GM21515 (cell line): ENCODE measurements around the gene NDST4.
A peak's percentile ranks its signal among the peaks of the same experiment; 100 is the strongest.

Experiments
- ATAC-seq: cut with Tn5 transposase; IDR thresholded peaks from one replicate; pipeline ENCODE4 v1.9.1; 2021; ENCODE audit not compliant: unreplicated experiment

The NDST4 gene

DNA sequence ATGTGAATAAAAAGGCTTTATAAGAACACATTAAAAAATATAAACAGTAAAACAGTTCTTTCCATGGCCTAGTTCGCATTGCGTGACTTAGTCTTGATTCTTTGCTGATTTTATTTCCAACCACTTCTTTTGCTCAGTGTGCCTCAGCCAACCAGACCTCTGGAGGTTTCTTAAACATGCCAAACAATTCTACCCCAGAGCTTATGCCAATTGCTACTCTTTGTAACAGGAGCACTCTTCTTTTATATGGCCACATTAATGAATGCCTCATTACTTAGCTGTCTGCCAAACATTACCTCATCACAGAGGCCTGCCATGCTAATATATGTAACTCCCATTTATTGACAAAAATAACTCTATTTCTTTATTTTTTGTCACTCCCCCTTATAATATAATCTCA lies 202.3 kb downstream of the NDST4 start:
- ATAC-seq = no peak

DNA sequence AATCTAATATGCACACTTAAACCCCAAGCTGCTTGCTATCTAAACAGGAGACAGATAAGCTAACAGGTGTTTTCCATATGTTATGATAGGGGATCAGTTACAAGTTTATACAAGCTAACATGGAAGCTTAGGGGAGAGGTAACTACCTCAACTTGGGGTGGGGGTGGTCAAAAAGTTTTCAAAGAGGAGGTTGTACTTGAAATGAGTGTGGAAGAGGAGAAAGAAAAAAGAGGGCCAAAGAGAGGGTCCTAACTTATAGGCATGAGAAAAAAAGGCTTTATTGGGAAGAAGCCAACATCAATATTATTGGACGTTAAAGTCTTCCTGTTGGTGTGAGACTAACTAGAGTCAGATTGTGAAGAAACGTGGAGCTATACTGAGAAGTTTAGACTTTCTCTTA lies 205.9 kb downstream of the NDST4 start:
- ATAC-seq = no peak

DNA sequence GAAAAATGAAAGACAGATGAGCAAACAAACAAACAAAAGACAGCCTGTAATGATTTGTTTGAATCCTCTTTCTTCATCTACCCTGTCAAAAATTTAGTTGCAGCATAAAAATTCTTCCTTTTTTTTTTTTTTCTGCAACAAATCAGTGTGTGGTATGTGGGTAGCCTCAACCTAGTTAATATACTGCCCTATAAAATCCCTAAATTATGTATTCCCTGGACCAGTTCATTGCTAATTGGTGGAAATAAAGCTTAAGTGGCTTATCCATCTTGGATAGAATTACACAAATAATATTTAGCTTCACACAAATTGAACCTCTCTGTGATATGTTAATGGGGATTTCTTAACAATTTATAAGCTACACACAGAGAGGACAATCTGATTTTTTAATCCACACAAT lies 208.4 kb downstream of the NDST4 start:
- ATAC-seq = no peak

DNA sequence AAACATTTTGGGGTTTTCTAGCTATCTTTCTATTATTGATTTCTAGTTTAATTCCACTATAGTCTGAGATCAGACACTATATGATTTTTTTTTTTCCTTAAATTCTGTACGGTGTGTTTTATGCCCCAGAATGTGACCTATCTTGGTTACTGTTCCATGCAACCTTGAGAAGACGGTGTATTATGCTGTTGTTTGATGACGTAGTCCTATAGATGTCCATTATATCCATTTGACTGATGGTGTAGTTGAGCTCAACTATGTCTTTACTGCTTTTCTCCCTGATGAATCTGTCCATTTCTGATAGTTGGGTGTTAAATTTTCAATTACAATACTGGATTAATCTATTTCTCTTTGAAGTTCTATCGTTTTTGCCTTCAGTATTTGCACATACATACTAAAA lies 212.5 kb downstream of the NDST4 start:
- no peak for ATAC-seq

DNA sequence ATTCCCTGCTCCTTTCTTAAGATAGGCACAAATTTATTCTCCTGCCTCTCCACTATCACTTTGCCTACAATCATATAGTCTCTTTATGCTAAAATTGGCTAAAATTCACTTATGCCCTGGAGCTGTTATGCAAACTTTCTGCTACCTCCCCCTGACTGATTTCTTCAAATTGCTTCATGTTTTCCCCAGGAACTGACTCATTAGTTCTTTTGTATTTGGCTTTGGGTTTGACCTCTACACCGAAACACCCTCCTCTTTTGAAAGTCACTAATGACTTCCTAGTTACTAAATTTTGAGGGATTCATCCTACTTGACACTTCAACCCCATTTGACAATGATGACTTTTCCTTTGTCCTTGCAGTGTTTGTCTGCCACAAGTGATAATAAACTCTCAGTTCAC lies 222.6 kb downstream of the NDST4 start:
- ATAC-seq = no peak

DNA sequence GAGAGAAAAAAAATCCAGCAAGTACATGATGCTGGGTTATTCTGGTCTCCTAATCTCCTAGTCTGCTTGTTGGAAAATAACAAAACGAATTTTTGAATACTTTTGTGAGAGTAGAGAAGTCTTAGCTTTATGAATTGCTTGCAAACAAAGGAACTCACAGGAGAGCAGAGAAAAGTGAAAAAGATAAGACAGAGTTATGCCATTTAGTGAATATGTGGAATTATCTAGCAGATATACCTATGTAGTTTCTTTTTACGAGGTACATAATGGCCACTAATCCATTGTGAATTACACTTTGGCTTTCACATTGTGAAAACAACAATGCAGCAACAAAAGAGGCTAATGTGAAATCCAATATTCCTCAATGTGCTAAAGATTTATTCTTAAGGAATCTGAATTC lies 226.7 kb downstream of the NDST4 start:
- no peak for ATAC-seq

DNA sequence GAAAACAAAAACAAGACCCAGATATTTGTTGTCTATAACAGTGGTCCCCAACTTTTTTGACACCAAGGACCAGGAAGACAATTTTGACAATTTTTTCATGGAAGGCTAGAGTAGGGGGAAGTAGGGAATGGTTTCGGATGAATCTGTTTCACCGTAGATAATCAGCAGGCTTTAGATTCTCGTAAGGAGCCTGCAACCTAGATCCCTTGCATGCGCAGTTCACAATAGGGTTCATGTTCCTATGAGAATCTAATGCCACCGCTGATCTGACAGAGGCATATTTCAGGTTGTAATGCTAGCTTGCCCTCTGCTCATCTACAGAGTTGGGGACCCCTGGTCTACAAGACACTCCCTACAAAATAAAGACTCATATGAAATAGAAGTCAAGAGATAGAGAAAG lies 229.8 kb downstream of the NDST4 start:
- no peak for ATAC-seq

DNA sequence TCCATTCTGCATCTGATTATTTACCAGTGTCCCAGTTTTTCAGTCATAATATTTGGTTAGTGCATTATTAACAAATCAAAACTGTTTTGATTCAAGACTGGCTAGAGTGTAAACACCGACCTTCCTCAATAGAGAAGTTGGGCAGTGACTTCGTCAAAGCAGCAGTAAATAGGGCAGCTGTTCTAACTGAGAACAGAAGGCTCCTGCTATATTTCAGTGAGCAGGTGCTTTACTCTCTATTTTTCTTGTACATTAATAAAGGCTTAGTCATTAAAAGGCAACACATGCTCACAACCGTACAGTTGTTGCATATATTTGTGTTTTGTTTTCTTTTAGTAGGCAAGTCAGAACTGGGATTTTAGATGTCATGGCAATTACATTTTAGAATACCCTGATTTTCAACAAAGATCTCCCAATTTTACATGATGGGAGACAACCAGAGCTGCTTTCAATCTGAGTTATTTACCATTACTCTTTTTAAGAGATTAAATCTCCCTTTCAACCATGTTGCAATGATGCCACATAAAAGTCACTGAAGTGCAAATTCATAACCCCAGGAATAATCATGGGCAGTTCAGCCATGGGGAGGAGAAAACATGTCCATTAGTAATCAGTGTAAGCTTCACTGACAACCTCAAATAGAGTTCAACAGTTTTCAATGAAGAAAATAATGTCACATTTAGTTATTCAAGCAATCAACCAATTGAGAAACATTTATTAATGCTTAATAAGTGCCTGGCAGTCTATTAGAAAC lies 233.3 kb downstream of the NDST4 start:
- no peak for ATAC-seq

DNA sequence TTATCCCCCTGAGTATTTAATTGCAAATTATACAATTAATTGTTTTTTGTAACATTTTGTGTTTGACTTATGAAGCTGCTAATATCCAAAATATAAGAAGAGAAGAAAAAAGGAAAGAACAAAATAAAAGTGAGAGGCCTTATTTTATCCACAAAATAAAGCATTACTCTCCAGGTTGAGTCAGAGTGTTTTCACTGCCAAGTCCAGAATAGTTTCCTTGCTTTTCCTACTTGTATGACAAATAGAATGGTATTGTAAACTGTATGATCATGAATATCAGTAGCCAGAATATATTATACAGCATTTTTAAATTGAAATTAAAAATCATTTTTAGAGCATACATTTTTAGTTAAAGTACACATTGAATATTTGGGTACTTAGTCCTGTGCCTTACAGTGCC lies 237.8 kb downstream of the NDST4 start:
- no peak for ATAC-seq

DNA sequence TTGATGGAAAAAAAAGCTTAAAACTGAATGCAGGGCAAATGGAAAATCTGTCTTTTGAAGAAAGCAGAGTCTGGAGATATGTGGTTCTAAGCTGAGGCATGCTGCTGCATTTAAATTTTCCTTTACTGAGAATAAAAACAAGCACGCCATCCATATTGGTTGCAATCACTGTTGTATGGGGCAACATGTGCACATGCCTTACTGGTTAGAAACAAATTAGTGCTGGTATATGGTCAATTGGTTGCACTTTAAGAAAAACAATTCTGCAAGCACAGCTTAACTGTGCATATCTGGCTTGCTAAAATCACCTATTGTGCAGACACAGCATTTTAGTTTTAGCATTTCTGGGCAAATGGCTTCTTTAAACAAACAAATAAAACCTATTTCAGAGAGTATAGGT lies 239.1 kb downstream of the NDST4 start:
- ATAC-seq = no peak

DNA sequence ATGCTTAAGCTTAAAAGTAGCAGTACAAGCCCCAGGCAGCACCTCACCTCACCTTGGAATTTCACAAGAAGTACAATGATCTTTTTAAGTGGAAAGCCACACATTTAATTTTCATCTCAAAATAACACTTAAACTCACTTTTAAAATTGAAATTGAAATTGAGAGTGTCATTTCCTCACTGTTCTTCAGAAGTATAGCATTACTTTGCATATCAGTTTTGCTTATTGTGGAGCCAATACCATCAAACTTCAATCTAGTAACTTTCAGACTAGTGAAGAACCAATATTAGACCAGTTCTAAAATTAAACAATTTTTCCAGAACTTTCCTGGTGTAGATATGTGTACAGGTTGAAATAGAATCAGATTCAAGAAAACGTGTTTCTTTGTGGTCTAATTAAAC lies 242.4 kb downstream of the NDST4 start:
- ATAC-seq = no peak

DNA sequence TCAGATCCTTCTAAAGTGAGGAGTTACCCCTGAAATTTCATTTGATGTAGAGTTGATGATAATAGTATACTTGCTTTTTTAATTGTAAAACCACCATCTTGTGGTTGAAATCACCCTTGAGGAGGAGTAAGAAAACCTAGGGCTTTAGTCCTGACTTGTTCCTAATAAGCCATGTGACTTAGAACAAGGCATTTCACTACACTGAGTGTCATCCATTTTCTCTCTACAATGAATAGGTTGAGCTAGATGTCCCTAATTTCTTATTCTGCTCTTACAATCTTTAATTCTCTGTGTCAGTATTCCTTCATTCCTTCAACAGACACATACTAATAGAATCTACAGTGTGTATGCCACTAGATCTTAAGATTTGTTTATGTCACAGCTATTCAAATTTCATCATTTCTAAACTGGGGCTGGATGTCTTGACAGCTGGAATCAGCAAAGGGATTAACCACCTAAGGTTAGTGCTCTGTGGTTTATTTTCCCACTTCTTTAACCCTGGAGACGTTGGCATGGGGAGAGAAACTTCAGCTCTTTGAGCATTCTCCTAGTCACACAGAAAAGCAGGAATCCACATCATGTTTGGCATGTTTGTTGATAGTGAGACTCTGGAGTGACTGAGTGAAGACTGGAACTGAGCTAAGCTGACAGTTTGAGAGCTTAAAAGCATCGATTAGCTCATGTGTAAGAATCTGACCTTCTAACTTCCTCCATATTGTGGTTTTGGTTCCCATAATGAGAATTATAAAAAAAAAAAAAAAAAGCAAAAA lies 246.3 kb downstream of the NDST4 start:
- peak; percentile 54 for ATAC-seq

DNA sequence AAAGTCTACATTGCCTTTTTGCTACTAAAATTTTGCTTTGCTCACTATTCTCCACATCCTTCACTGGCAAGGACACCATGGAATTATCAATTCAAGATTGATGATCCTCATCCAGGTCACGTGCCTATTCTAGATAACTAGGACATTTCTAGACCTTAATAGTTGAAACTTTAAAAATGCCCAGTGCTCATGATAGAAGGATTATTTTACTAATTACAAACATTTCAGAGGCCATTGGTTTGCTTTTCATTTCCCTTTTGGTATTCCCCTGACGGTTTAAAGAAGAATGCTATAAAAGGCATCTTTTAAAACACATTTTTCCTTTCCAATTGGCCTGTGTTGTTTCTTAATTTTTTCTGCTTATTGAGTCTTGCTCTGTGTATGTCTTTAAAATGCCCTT lies 249.4 kb downstream of the NDST4 start:
- ATAC-seq = no peak

DNA sequence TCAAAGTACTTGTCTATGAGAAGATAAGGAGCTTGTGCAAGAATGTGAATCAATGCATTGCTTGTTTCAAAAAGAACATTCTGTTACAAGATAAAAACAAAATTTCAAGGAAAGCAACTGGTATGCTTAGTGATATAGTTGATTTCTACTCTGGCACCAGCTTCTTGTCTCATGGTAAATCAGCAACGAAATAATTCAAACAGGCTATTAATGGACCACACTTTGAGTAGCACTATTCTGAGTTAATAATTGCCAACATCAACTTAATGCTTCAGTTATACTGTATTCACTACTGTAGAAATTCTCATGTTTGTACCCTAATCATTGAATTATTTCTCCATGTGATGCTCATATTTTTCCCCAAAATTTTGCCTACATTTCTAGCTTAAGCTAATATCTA lies 252.6 kb downstream of the NDST4 start:
- ATAC-seq = no peak

DNA sequence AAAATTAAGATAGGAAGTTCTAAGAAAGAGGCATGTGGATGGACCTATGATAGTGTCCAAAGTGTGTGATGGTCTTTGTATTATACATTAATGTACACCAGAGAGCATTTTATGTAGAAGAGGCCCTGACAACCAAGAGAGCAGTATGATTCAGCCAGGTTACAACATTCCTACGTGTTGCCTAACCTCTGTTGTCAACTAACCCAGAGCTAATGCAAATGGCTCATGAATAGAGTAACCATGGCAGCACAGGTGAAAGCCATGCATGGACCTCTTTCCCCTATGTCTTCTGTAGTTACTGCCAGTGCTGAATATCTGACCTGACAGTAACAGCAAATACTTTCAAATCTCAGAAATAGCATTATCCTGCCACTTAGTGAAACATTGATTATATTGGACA lies 255.6 kb downstream of the NDST4 start:
- no peak for ATAC-seq

DNA sequence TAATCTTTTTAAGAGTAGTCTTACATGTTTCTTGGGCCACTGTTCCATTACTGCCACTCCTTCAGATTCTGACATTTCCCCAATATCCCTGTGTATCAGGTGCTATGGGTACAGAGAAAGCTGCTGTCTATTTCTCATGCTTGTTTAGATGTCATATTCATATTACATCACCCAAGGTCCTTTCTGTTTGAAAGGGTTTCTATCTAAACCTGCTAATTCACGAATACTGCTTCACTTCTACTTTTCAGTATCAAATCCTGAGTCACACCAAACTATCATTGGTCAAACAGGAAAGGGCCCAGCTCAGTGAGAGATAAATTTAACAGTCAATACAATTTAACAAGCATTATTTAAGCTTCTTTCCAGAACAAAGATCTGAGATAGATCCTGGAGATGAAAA lies 273.4 kb downstream of the NDST4 start:
- ATAC-seq = no peak

DNA sequence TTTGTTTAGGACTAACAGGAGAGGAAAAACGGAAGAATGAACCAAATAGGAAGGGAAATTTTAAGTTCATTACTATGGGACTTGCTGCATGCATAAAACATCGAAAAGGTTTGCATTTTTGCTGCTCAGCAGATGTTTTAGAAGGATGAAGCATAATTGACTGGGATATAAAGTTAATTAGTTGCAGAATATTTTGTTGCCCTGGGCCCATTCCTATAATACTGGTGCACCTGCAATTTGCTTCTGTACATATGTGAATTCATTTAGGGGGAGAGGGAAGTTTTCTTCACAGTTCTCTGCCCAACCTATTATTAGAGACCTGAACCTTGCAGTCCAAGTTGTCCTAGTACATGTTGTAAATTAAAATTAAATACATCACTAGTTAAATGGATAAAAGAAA lies 282.8 kb downstream of the NDST4 start:
- no peak for ATAC-seq

DNA sequence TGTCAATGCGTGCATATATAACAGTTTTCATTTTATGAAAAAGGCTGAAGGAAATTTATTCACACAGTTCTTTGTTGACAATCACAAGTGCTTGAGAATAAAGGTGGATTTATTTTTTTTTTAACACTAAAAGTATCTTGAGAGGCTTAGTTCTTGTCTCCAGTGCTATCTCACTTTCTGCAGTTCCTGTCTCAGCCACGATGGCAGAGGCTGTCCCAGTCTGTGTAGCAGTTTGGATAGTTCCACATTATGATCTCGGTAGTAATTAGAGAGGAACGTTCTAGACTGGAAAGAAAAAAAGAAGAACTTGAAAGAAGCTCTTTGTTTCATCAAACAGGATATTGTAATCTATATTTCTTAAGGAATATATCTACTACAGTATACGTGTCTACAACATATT lies 285.8 kb downstream of the NDST4 start:
- no peak for ATAC-seq

DNA sequence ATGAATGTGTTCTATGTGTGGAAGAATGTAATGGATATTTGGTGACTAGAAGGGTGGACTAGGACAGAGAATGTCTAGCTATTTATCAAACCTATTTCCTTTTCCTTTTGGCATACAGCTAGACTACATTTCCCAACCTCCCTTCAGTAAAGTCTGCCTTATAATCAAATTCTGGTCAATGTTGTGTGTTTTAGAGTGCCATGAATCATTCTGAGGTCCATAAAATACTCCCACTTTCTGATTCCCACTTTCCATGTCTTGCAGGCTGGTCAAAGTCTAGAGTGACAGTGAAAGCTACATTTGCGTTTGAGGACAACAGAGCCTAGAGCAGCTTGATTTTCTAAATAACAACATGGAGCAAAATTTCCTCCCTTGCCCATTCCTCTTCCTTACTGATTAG lies 297.7 kb downstream of the NDST4 start:
- no peak for ATAC-seq

DNA sequence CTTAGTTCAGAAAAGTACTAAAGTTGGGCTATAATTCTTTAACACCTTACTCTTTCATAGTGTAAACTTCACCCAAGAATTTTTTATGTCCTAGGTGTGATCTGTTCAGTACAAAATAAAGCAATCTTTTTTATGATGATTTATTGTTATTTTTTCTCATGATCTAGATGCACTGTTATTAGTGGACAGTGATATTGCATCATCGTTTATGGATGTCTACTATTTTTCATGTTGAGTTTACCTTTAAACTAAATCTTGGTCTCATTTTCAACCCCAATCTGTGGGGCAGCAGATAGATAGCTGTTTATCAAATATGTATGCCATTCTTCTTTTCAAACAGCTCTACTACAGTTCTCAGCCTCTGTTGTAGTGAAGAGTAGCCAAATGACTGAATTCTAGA lies 299.5 kb downstream of the NDST4 start:
- no peak for ATAC-seq

DNA sequence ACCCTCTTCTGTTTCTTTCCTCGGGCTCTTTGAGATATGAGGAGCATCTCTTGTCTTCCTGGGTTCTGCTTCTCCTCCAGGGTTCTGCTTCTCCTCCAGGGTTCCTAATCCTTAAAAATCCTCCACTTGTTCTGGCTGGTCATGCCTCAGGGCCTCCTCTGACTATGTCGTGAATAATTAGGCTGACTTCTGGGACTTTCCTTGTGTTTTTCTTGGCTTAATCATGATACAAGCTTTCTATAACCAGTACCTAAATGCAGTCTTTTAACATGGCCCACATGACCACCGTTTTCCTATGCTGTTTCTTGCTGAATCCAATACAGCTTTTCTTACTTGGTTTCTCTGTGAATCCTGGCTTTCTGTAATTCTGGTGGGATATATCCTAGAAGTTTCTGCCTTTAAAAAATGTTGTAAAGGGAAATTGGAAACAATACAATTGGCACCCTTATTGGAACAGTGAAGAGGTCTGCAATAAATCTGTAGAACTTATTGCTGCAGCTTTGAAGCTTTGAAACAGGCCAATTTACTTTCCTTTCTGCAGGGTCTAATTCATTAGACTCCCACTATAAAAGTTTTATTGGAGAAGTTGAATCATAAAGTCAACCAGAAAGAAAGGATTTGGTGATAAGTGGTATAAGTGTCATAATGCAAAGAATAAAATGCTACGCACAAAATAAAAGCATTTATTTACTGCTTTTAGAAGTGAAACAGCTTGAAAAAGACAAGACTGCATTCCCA lies 301.7 kb downstream of the NDST4 start:
- no peak for ATAC-seq

DNA sequence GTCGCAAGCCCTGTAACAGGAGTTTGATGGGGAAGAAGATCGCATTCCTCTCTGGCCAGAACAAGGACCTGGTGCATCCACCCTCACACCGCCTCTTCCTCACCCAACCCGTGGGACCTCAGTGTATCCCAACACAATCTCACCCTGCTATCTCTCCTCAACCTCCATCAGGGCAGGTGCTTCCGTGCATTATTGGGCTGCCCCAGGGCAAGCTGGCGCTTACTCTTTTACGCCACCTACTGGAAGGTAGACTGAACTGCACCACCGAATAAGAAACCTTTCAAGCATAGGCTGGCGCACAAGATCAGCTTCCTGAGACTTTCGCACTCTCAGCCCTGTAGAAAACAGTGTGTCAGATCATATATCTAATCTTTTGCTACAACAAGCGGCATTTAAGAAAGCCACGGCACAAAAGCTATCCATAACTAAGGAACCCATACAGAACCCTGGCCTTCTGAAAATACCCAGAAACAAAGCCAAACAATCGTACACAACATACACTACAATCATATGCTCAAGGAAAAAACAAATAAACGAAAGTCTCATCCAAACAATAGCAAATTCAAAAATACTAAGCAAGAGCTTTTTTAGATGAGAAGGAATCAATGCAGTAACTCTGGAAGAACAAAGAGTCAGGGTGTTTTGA lies 305.5 kb downstream of the NDST4 start:
- peak; percentile 99 for ATAC-seq
